ENCODE results near the gene TAF15. TPM values are rescaled to one million over a fixed set of nuclear protein-coding genes. Genes with fewer than 3 reads are reported as not detected.

TAF15 gene
- total and polyA plus RNA-seq, 2 donors from 2014 or later, result 66.3 to 149 TPM

DNA sequence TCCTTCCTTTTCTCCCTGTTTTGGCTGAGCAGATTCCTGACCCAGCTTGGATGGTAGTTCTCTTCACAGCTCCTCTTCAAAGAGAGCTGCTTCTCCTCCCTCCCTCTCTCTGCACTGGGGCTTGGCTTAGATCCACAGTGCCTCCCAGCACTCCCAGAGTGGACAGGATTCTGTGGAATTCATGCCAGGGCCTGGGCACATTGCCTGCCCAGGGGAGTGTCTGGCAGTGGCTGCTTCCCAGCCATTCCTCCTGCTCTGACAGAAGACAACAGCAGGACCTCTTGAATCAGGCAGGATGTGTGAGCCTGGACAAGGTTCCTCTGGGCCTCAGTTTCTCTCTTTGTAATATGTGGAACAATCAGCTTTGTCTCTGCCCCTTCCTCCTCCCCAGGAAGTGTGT lies 9.3 kb upstream of the TAF15 start:
- no peak overlapping the region for H3K9ac ChIP-seq (ENCODE audit: low read length in 3 of 3)
- peak in 1 of 5 donors; percentile 26 for DNase-seq
- intact Hi-C loops (cut with DNase I), result no loop called here

DNA sequence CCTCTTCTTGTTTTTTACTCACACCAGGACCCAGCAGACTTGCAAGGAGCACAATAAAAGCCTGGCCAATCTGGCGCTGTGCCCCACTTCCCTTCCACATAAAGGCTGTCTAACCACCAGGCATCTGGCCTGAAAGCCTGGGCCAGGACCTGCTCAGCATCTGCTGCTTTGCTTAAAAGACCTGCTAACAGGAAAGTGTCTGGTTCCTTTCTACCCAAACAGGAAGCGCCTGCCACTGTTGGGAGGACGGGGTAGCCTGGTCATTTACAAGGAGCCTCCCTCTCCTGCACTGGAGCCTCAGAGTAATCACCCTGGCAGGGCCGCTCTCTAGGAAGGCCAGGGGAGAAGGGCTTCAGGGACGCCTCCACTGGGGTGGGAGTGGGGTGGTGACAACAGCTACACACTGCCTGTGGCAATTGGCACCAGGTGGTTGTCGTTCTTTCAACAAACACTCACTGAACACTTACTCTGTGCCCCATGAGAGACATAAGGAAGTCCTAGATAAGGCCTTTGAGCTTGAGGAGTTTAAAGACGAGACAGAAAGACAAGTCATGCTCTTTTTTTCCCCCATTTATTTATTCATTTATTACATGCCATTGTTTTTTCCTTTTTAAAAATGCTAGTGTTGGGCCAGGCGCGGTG lies 7.6 kb upstream of the TAF15 start:
- TF ChIP-seq, protein P1, sequence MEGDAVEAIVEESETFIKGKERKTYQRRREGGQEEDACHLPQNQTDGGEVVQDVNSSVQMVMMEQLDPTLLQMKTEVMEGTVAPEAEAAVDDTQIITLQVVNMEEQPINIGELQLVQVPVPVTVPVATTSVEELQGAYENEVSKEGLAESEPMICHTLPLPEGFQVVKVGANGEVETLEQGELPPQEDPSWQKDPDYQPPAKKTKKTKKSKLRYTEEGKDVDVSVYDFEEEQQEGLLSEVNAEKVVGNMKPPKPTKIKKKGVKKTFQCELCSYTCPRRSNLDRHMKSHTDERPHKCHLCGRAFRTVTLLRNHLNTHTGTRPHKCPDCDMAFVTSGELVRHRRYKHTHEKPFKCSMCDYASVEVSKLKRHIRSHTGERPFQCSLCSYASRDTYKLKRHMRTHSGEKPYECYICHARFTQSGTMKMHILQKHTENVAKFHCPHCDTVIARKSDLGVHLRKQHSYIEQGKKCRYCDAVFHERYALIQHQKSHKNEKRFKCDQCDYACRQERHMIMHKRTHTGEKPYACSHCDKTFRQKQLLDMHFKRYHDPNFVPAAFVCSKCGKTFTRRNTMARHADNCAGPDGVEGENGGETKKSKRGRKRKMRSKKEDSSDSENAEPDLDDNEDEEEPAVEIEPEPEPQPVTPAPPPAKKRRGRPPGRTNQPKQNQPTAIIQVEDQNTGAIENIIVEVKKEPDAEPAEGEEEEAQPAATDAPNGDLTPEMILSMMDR (IDR thresholded peaks at IDR 0.05; ENCODE audit: borderline replicate concordance, extremely low read depth, insufficient read depth), result no peak
- FAIRE-seq (no peak), DNase-seq (peak in 4 of 5 donors; percentile 15 to 82 (median 54))
- Histone ChIP-seq H3K4me3 (ENCODE audit: low read length in 3 of 3) (no peak overlapping the region), H3K36me3 (ENCODE audit: control insufficient read depth in 2 of 3, insufficient read depth in 3 of 3, low read length in 3 of 3) (no peaks in the 10 kb centered on the region), H3K27ac (ENCODE audit: low read depth in 2 of 2, low read length in 2 of 2) (no peak overlapping the region), H3K27me3 (ENCODE audit: control insufficient read depth, insufficient read depth, low read length) (no peaks in the 10 kb centered on the region), H3K9me3 (ENCODE audit: control insufficient read depth in 2 of 3, insufficient read depth in 1 of 3, low read length in 3 of 3) (no peaks in the 10 kb centered on the region), H3K9ac (ENCODE audit: low read length in 3 of 3) (no peak overlapping the region), H3K4me1 (ENCODE audit: control insufficient read depth in 2 of 3, insufficient read depth in 2 of 3, low read depth in 1 of 3, low read length in 3 of 3) (no peaks in the 10 kb centered on the region)
- intact Hi-C loops (cut with DNase I), result no loop called here

More for the DNA sequence above, 9.3 kb upstream of the TAF15 start:
- FAIRE-seq, result no peak
- no peaks in the 10 kb centered on the region for H3K9me3 ChIP-seq (ENCODE audit: control insufficient read depth in 2 of 3, insufficient read depth in 1 of 3, low read length in 3 of 3)
- TF ChIP-seq, protein P1 (IDR thresholded peaks at IDR 0.05; ENCODE audit: borderline replicate concordance, extremely low read depth, insufficient read depth), result no peak
- H3K4me1 ChIP-seq (ENCODE audit: control insufficient read depth in 2 of 3, insufficient read depth in 2 of 3, low read depth in 1 of 3, low read length in 3 of 3), result no peaks in the 10 kb centered on the region
- no peak overlapping the region for H3K27ac ChIP-seq (ENCODE audit: low read depth in 2 of 2, low read length in 2 of 2)
- H3K36me3 ChIP-seq (ENCODE audit: control insufficient read depth in 2 of 3, insufficient read depth in 3 of 3, low read length in 3 of 3), result no peaks in the 10 kb centered on the region
- H3K27me3 ChIP-seq (ENCODE audit: control insufficient read depth, insufficient read depth, low read length), result peaks cover 8% of the 10 kb centered on the region
- no peak overlapping the region for H3K4me3 ChIP-seq (ENCODE audit: low read length in 3 of 3)

DNA sequence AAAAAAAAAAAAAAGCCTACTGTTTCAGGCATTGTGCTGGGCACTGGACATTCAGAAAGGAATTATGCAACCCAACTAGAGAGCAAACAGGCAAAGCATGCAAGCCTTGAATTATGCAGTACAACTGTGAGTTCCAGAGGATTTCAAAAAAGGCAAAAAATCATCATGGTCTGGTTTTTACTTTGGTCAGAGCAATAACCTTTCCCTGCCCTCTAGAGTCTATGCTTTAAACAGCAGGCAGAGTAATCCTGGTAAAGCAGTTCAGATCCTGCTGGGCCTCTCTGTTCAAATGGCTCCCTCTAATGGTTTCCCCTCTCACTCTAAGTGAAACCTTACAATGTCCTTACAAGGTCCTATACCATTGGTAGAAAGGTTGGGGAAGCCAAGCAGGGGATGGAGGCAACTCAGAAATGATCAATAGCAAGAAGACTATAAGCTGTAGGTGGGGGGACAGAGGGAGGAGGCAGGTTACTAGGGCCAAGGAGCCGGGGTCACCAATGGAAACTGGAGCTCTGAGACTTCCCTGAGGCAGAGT lies 4.6 kb upstream of the TAF15 start:
- TF ChIP-seq, protein P1 (IDR thresholded peaks at IDR 0.05; ENCODE audit: borderline replicate concordance, extremely low read depth, insufficient read depth), result peak; percentile 79
- intact Hi-C loops (cut with DNase I), result loop anchor here (5.0 kb wide), 1 partner anchor 37 kb away; no protein-coding TSS in a partner anchor
- peak overlapping the region in 1 of 2 donors; percentile 13 for H3K27ac ChIP-seq (ENCODE audit: low read depth in 2 of 2, low read length in 2 of 2)
- H3K9ac ChIP-seq (ENCODE audit: low read length in 3 of 3), result no peak overlapping the region
- no peak for FAIRE-seq
- no peaks in the 10 kb centered on the region for H3K27me3 ChIP-seq (ENCODE audit: control insufficient read depth, insufficient read depth, low read length)
- DNase-seq, result peak in 3 of 5 donors; percentile 47 to 91 (median 89)
- peaks cover 0 to 2% (median 0%) of the 10 kb centered on the region in 3 donors for H3K4me1 ChIP-seq (ENCODE audit: control insufficient read depth in 2 of 3, insufficient read depth in 2 of 3, low read depth in 1 of 3, low read length in 3 of 3)
- H3K9me3 ChIP-seq (ENCODE audit: control insufficient read depth in 2 of 3, insufficient read depth in 1 of 3, low read length in 3 of 3), result no peaks in the 10 kb centered on the region
- no peak overlapping the region for H3K4me3 ChIP-seq (ENCODE audit: low read length in 3 of 3)
- no peaks in the 10 kb centered on the region for H3K36me3 ChIP-seq (ENCODE audit: control insufficient read depth in 2 of 3, insufficient read depth in 3 of 3, low read length in 3 of 3)

Data from kidney (tissue), 14 donors.